CD4-positive, alpha-beta T cell treated with Interleukin-21 for 1 hour (primary cell): ENCODE measurements around the gene ADAMTSL5.
"Not testable (repeated sequence)": the region's sequence is repeated elsewhere in the genome, so short reads cannot be mapped to it uniquely, and the experiment has no call there.

Source experiments
- DNase-seq: peaks from one replicate; pipeline ENCODE4 v3.0.0-alpha.2; 2020

The ADAMTSL5 gene, protein sequence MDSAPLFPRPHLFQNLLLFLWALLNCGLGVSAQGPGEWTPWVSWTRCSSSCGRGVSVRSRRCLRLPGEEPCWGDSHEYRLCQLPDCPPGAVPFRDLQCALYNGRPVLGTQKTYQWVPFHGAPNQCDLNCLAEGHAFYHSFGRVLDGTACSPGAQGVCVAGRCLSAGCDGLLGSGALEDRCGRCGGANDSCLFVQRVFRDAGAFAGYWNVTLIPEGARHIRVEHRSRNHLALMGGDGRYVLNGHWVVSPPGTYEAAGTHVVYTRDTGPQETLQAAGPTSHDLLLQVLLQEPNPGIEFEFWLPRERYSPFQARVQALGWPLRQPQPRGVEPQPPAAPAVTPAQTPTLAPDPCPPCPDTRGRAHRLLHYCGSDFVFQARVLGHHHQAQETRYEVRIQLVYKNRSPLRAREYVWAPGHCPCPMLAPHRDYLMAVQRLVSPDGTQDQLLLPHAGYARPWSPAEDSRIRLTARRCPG

DNA sequence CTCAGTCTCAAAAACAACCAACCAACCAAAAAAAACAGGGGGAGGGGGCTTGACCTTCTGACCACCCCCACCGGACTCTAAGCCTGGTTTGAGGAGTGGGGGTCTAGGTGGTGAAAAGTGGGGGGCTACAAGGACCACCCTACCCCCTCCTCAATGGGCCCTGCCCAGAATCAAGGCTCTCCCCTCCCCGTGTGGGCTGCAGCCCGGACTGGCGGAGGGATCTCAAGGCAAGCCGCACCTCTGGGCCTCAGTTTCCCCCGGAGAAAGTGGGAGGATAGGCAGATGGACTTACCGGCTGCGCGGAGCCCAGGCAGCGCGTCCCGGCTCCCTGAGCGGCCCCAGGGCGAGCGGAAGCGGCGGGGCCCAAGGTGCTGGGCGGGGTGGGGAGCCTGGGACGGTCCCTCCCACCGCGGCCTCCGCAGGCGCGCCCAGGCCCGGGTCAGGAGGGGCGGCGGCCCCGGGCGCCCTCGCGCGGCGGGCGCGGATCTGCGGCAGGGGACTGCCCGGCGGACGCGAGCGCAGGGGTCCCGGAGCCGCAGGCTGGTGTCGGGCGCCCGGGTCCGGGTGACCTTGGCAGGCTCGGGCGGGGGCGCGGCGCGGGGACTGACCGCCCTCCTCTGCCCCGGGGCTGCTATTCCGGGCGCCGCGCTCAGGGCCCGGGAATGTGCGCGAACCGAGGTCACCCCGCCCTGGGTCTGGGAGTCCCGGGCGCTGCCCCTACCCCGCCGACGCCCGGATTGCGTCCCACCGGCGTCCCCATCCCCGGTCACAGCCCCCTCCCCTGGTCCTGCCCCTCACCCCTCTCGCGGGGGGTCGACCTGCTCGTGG, at the start of gene ADAMTSL5:
TSS of gene ADAMTSL5 (minus strand) at position 349 of the 828 bp plus-strand sequence. CDS start 2,076 bp downstream, outside the sequence.
- peak; percentile 66 for DNase-seq

DNA sequence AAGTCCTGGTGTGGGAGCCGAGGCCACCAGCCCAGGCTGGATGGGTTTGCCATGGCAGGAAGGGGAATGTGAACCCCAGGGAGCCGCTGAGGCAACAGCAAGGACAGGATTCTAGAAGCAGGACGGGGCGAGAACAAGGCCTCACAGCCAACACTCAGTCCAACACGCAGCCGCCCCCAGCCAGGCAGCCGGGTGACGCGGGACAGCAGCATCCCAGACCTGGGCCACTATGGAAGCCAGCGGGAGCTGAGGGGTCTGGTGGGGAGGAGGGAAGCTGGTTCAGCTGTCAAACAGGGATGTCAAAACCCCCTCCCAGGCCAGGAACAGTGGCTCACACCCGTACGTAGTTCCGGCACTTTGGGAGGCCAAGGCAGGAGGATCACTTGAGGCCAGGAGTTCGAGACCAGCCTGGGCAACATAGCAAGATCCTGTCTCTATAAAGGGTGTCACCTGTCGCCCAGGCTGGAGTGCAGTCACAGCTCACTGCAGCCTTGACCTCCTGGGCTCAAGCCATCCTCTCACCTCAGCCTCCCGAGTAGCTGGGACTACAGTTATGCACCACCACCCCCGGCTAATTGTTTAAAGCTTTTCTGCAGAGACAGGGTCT, 48.5 kb upstream of the ADAMTSL5 start:
- no peak for DNase-seq

DNA sequence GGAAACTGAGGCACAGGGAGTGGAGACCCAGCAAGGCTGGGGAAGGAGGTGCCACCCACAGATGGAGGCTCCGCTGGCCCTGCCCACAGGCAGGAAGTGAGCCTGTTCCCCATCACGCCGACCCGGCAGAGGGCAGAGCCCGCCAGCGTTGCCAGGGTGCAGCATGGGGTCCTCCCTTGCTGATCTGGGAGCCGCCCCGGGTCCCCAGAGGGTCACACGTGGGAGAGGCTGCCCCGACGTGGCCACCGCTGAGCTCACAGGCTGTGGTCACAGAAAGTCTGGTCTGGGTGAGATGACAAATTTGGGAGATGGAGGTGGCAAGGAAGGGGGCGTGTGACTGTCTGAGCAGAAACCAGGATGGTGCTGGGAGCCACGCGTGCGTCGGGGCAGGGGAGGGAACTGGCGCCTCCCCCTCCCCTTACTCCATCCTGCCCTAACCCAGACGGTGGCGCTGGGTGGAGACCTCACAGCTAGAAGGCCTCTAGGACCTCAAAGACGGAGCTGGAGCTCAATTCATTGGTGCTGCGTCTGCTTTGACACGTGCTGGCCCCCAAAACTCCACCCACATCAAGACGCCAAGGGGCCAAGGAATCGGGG, 47.6 kb upstream of the ADAMTSL5 start:
- no peak for DNase-seq

DNA sequence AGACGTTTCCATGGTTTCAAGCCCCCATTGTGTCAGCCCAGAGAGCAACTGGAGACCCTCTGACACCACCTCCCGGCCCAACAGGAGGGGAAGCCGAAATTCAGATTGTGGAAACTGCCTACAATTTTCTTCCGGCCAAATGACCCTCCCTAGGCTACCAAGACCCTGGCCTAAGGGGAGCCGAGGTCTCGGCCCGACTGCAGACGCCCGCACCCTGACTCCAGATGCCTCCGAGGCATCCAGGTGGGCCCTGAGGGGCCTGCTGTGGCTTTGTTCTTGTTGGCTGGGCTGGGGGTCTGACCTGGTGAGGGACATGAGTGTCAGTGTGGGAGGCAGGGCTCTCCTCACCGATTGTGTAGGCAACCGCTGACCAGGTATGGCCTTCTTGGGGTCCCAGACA, 45.7 kb upstream of the ADAMTSL5 start:
- no peak for DNase-seq

DNA sequence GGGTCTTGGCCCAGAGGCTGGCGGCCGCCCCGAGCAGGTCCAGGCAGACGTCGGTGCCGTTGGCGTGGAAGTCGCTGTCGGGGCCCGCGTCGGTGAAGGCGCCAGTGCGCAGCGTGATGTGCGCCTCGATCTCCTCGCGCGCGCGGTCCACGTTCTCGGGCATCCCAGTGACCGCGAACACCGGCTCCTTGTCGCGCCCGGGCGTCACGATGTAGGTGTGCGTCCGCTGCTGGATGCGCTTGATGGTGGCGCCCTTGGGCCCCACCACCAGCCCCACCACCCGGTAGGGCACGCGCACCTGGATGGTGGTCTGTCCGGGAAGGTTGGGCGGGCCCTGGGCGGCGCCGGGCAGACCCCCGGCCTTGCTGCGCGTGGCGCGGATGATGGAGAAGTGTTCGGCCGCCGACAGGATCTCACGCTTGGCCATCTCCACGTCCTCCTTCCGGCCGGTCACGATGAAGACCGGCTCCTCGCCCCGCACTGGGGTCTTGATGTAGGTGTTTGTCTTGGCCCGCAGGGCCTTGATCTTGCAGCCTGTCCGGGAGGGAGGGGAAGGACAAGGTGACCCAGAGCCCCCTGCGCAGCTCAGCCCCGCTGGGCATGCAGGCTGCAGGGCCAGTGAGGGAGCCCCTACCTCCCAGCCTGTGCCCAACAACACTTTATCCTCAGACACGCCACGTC, 43.7 kb upstream of the ADAMTSL5 start:
- no peak for DNase-seq

DNA sequence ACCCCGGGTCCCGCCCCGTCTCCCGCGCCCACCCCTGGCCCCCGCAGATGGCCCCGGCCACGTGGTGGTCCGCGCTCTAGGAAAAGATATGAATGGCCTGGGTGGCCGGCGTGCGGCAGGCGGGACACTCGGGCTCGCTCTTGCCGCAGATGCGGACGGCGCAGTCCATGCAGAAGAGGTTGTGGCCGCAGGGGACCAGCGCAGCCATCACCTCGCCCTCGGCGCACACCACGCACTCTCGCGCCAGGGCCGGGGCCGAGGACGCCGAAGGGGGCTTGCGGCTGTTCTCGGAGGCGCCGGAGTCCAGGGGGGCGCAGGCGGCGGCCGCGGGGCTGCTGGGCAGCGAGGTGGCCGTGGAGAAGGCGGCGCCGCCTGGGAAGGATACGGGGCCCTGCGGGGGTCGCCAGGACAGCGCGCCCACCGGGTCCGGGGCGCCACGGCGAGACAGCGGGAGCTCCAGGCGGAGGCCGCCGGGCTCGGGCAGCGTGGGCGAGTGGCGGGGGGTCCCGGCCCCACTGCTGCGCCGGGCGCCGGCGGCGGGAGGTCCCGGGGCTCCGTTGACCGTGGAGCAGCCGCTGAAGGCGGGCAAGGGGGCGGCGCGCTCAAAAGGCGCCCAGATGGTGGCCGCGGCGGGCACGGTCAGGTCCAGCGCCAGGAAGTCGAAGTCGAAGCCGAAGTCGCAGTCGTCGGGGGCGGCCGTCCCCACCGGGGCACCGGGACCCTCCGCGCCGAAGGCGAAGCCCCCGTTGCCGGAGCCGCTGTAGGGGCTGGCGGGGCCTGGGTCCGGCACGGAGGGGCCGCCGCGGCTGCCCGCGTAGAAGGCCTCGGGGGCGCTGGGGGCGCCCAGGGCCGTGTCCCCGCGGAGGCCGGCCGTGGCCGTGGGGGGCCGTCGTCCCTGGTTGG, 42.9 kb upstream of the ADAMTSL5 start:
- no peak for DNase-seq

DNA sequence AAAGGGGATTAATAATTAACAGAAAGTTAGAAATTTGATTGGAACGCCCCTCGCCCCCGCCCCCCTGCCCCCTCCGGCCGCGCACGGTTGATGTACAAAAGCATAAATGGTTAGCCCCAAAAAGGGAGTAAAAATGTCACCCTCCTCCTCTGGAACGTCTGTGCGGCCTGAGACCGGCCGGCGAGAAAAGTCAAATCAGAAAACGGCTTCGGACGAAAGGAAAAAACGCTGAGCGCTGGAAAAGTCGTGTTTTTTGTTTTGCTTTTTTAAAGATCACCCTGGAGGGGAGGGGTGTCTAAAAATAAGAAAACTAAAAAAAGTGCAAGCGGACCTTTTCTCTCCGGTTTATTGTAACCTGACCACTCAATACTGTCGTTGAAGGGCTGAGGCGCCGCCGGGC, 42.1 kb upstream of the ADAMTSL5 start:
- DNase-seq: no peak

DNA sequence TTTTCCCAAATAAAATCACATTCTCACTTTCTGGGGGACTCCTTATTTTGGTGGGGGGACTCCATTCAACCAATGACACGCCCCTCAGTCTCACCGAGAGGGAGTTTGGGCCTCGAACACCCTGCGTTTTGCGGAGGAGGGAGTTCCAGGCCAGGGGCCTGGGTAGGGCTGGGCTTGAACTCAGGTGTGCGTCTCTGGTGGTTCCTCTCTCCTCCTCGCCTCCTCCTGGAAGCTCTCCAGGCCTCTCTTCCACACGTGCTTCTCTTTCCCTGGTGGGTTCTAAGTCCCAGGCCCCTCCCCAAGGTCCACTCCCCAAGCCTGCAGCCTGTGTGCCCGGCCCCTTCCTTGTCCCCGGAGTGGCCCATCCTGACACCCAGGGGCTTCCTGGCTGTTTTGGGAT, 40.6 kb upstream of the ADAMTSL5 start:
- no peak for DNase-seq

DNA sequence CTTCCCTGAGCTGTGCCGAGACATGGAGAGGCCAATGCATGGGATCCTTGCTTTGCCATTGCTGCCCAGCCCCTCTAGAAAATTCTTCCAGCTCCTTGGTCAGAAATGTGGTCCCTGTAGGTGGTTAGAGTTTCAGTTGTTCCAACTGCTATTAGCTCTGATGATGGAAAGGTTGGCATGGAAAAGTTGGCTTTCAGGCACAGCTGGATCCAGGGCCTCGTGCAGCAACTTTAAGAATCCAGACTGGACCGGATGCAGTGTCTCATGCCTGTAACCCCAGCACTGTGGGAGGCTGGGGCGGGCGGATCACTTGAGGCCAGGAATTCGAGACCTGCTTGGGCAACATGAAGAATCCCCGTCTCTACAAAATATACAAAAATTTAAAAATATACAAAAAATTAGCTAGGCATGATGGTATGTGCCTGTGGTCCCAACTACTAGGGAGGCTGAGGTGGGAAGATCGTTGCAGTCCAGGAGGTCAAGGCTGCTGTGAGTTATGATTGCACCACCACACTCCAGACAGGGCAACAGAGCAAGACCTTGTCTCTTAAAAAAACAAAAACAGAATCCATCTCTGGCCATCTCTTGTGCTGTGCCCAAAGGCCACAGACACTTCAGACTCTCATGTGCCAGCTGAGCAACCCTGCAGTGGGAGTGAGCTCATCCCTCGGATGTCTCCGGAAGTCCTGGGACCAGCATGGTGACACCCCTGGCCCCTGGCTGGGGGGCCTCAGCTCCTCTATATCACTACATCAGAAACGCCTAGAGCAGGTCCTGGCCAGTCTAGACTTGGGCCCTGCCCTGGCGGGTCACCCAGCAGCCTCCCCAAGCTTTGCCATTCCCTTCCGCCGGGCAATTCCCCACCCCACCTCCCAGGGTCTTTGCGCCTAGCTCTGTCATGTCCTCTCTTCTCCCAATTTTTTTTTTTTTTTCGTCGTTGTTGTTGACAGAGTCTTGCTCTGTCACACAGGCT, 38.5 kb upstream of the ADAMTSL5 start:
- DNase-seq: no peak

DNA sequence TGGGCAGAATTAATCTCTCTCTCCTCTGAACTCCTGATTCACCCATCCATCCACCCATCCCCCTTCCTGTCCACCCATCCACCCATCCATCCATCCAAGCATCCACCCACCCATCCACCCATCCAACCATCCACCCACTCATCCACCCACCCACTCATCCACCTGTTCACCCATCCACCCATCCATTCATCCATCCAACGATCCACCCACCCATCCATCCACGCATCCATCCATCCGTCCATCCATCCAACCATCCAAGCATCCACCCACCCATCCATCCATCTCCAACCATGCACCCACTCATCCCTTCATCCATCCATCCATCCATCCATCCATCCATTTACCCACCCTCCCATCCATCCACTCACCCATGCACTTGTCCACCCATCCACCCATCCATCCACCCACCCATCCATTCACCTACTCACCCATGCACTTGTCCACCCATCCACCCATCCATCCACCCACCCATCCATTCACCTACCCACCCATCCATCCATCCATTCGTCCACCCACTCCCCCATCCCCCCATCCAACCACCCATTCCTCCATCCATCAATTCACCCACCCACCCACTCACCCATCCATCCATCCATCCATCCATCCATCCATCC, 36.6 kb upstream of the ADAMTSL5 start:
- no peak for DNase-seq

DNA sequence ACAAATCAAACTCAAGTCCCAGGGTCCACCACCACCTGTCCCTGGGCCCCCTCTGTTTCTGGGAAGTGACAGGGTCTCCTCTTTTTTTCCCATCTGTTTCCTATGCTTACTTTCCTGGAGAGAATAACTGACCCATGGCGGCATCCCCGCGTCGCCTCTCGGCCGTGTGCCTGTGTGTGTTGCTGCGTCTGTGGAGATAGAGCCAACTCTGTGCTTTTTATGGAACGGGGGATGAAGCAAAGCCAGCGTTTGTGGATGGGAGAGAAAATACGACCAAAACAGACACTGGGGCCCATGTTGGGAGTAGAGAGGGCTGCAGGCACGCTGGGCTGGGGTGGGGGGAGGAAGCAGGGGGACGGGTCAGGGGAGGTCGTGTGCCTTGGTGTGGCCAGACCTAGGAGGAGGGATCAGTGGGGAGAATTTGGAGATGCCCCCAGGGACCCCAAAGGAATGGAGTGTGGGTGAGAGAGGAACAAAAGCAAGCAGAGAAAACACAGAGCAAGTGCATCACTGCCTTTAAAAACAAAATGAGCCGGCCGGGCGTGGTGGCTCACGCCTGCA, 27.6 kb upstream of the ADAMTSL5 start:
- no peak for DNase-seq

DNA sequence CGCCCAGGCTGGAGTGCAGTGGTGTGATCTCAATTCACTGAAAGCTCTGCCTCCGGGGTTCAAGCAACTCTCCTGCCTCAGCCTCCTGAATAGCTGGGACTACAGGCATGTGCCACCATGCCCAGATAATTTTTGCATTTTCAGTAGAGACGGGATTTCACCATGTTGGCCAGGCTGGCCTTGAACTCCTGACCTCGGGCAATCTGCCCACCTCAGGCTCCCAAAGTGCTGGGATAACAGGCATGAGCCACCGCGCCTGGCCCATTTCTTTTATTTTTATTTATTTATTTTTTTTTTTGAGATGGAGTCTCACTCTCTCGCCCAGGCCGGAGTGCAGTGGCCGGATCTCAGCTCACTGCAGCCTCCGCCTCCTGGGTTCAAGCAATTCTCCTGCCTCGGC, 26.9 kb upstream of the ADAMTSL5 start:
- not testable (repeated sequence) for DNase-seq

DNA sequence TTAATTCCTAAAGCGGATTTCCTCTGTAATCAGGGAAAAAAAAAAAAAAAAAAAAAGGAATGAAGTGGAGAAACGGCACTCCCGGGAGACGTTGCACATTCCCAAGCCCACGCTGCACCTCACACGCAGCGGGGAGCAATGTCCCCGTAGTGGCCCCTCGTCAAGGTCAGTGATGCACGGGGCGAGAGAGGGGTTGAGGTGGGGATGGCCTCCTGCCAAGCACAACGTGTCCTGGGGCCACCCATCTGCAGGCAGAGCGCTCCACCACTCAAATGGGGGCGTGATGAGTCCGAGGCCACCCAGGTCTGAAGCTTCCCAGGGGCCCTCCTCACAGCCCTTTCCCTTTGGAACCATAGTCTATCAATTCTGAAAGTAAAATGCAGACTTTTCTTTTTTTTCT, 26.2 kb upstream of the ADAMTSL5 start:
- no peak for DNase-seq

DNA sequence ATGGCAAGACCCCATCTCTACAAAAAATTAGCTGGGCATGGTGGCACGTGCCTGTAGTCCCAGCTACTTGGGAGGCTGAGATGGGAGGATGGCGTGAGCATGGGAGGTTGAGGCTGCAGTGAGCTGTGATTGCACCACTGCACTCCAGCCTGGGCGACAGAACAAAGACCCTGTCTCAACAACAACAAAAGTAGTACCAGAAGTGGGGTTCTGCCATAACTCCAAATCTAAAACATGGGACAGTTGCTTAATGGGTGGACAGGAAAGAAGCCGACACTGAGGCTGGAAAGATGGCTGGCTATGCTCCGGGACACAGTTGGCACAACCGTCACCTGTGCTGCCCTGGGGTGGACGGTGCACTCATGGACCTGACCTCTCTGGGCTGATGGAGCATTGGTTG, 22.9 kb upstream of the ADAMTSL5 start:
- DNase-seq: not testable (repeated sequence)

DNA sequence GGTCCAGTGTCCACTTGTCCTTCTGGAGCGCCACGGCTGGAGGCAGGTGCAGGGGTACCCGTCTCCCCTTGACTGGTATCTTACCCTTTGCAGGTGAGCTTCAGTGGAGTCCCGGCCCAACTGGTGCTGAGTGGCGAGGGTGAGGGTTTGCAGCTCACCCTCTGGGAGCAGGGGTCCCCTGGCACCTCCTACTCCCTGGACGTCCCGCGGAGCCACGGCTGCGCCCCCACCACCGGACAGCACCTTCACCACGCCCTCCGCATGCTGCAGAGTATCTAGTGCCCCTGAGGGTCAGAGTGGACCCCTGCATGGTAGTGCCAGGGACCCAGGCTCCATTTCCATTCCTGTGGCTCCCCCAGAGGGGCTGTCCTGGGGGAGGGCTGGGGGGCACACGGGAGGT, 22.2 kb upstream of the ADAMTSL5 start:
- no peak for DNase-seq

DNA sequence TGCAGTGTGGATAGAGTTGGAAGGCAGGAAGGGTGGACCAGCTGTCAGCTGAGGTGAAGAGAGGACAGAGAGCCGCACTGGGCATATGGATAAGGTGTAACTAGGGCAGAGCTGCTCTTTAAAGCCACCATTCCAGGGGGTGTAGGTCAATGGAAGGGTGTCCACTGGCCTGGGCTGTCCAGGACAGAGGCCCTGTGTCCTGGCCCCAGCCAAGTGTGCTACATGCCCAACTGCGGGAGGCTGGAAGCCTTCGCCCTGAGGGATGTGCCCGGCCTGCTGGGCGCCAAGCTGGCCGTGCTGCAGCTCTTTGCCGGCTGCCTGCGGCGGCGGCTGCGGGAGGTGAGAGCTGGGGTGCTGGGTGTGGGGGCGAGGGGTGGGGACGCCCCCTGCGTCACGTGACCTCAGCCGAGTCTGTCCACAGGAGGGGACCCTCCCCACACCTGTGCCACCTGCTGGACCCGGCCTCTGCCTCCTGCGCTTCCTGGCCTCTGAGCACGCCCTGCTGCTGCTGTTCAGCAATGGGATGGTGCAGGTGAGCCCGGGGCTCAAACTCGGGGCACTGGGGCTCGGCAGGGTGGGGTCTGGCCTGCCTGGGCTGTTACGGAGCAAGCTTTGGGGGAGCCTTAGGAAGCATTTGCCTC, 20.8 kb upstream of the ADAMTSL5 start:
- no peak for DNase-seq

DNA sequence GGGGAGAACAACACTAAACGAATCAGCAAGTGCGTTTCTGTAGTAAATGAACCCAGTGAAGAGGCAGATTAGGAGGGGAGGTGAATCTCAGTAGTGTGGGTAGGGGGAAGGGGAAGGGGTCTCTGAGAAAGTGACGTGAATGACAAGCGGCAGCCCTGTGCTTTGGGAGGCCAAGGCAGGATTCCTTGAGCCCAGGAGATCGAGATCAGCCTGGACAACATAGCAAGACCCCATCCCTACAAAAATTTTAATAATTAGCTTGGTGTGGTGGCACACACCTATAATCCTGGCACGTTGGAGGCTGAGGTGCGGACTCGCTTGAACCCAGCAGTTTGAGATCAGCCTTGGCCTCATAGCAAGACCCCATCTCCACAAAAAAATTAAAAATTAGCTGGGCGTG, 19.2 kb upstream of the ADAMTSL5 start:
- no peak for DNase-seq

DNA sequence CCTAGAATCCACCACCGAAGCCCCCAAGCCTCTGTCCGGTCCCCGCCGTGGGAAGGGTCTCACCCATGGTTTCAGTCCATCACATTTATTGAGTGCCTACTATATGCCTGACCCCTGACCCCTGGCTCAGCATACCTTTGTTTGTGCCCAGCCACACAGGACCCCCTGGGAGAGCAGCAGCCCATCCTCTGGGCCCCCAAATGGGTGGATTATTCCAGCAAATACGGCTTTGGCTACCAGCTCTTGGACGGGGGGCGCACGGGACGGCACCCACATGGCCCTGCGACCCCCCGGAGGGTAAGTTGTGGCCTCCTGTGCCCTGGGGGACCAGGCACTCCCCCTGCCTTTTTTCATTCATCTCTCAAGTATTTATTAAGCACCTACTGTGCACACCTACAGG, 18.8 kb upstream of the ADAMTSL5 start:
- no peak for DNase-seq

DNA sequence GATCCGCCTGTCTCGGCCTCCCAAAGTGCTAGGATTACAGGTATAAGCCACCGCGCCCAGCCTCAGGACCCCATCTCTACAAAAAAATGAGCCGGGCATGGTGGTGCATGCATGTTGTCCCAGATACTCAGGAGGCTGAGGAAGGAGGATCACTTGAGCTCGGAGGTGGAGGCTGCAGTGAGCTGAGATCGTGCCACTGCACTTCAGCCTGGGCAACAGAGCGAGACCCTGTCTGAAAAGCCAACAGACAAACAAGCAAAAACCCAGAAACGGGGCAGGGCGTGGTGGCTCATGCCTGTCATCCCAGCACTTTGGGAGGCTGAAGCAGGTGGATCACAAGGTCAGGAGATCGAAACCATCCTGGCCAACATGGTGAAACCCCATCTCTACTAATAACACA, 18.0 kb upstream of the ADAMTSL5 start:
- DNase-seq: not testable (repeated sequence)
